HG02678 (cell line): ENCODE data around the gene DMRTB1.

Source experiments
- ATAC-seq: cut with Tn5 transposase; IDR thresholded peaks from one replicate; pipeline ENCODE4 v1.9.1; 2021; ENCODE audit warnings: mild to moderate bottlenecking, moderate library complexity; ENCODE audit not compliant: unreplicated experiment

DMRTB1 gene

GRCh38 chr1:53459321-53460175 is at the start of gene DMRTB1:
Gene DMRTB1, plus strand, starts transcription at chr1:53459399. Its CDS starts 55 bp downstream, at chr1:53459454.
- no peak for ATAC-seq

GRCh38 chr1:53409695-53410094 is 49.5 kb upstream of the DMRTB1 start:
- ATAC-seq: no peak

DNA sequence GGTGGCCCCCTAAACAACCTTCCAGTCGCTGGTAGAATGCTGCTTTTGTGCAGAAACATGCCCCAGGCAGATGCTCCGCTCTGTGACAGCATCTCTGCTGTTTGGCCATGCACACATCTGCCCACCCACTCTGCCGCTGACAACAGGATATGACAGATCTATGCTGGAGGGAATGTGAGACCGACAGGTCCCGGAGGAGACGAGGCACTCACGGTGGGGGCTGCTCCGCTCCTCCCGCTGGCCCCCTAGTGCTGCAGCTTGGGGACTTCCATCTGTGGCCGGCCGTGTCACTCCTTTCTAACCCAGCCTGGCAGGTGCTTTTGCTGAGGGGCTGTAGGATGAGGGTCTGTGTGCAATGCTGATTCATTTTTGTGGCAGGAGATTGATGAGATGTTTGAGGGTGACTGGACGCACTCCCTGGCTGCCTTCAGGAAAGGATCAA is 49.1 kb upstream of the DMRTB1 start:
- no peak for ATAC-seq

- ATAC-seq: no peak
Observed at GRCh38 chr1:53410701-53411100, 48.5 kb upstream of the DMRTB1 start.

DNA sequence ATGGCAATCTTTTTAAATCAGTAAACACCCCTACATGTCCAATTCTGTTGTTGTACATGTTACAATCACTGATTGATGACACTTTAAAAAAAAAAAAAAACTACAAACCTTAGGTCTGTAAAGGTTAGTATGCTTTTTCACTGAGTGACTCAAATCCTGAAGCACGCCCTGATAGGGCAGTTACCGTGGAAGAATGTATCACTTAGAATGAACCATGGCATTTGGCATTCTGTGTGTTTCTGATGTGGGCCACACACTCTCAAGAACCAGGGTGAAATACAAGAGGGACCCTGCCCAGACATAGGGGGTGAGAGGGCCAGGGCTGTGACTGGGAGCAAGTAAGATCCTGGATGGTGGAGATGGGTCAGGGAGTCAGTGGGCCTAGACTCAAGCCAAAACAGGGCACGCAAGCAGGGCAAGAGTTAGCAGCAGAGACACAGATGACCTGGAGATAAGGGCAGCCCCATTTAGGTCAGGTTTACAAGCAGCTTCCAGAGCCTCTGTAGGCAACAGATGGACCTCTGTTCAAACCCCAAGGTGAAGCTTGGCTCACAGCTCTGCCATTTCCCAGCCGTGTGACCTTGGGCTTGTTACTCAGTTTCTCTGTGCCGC is 47.6 kb upstream of the DMRTB1 start:
- ATAC-seq: no peak

DNA sequence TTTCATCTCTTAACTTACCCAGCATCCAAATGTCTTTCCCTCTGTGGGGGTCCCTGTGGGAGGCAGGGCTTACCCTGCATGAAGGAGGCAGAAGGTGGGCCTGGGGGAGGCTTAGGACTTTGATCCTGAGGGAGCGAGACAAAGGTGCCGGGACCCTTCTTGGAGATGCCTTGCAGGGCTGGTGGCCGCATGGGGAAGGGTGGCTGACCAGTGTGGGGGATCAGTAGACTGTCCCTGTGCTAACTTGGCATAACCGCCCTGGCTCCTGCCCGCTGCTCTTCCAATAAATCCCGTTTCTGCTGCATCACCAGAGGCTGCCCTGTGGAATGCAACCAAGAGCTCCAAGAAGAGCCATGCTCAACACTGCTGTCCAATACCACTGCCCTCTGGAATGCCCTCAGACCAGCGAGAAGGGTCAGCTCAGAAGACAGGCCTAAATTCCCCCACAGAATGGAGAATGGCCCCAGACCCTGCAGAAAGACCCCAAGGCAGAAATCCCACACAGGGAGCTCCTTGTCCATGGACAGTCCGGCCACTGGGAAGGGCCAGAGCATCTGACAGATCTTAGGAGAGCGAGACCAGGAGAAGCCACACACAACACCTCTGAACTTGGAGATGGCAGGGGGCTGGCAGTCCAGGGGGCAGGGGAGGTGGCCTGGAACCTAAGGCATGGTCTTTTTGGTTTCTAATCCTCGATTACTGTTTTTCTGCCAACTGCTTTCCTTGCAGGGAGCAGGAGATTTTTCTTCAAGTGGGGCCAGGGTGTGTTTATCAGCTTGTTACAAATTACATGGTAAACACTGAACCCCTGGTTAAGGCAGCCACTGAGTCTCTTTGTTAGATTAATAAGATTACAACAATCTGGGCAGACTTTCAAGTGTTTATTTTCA is 46.7 kb upstream of the DMRTB1 start:
- no peak for ATAC-seq

- peak; percentile 61 for ATAC-seq
Observed at GRCh38 chr1:53413175-53414001, 45.8 kb upstream of the DMRTB1 start.

GRCh38 chr1:53414632-53415031 is 44.6 kb upstream of the DMRTB1 start:
- ATAC-seq: no peak

DNA sequence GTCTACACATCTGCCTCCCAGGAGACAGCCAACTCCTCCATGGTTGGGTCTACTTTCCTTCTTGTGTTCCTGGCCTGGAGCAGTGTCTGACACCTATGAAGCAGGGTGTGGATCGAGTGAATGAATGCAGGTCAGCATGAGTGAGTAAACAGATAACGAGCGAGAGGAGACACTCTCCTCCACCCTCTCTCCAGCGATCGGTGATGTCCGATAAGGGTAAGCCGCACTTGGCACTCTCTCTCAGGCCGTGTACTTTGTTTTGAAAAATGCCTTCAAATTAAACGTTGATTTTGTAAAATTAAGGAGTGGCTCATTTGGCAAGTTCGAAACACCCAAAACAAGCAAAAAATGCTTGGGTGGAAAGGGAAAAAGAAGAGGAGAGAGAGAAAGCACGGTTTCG is 43.8 kb upstream of the DMRTB1 start:
- ATAC-seq: no peak

- no peak for ATAC-seq
Observed at GRCh38 chr1:53416269-53416813, 42.9 kb upstream of the DMRTB1 start.

DNA sequence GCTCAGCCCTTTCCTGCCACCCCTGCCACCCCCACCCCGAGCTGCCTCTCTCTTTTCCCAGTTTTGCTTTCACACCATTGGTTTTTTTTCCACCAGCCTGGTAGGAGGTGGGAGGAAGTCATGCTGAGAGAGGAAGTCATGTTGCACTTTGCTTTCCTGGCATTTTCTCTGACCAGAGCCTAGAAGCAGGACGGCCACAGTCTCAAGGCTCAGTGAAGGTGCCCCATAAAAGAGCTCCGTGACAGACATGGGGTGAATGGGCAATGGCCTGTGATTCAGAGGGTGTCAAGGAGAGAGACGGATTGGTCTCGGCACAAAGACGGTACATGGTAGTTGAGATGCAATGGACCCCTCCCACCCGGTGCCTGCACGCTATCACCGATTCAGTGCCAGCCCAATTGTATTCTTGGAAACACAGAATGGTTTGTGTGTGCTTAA is 42.1 kb upstream of the DMRTB1 start:
- no peak for ATAC-seq

- no peak for ATAC-seq
Observed at GRCh38 chr1:53419034-53419433, 40.2 kb upstream of the DMRTB1 start.

GRCh38 chr1:53420341-53420740 is 38.9 kb upstream of the DMRTB1 start:
- ATAC-seq: no peak

- ATAC-seq: no peak
Observed at GRCh38 chr1:53421208-53421607, 38.0 kb upstream of the DMRTB1 start.

- ATAC-seq: no peak
Observed at GRCh38 chr1:53430261-53430660, 28.9 kb upstream of the DMRTB1 start.

GRCh38 chr1:53430779-53431178 is 28.4 kb upstream of the DMRTB1 start:
- no peak for ATAC-seq

GRCh38 chr1:53431244-53431643 is 28.0 kb upstream of the DMRTB1 start:
- no peak for ATAC-seq

DNA sequence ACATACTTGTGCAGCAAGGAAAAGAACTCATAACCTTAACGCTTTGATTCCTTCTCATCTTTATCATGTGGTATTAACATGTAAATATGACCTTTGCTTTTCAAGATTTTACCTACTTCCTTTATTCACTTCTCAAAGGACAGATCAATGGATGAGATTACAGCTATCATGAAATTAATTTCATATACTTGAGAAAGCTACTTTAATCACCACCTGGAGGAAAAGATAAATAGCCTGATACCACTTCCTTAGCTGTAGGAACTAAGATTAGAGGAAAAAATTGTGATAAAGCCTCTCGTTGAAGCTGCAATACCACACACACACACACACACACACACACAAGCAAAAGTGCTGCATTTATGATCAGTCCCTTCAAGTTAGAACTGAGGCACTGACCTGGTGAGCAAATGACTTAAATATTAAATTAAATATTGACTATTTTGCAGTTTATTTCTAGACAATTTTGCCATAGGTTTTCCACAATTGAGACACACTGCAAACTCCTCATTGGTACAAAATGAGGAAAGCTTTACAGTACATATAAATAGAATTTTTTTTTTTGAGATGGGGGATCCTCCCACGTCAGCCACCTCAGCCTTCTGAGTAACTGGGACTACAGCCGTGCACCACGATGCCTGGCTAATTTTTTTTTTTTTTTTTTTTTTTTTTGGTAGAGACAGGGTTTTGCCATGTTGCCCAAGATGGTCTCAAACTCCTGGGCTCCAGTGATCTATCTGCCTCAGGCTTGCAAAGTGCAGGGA is 27.2 kb upstream of the DMRTB1 start:
- ATAC-seq: no peak

DNA sequence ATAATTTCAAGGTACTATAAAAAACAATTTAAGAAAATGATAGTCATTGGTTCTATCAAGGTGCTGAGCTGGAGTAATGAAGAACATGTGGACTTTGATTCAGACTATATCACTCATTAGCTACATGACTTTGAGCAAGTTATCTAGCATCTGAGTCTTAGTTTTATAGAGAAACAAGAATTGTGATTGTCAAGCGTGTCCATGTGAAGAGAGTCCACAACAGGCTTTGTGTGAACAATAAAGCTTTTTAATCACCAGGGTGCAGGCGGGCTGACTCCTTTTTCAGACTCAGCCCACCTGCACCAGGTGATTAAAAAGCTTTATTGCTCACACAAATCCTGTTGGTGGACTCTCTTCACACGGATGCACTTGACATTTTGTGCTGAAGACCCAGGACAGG is 26.6 kb upstream of the DMRTB1 start:
- ATAC-seq: no peak
